NCI-H1092 (cell line): ENCODE data around the gene GPI.

ENCODE experiments used
- DNase-seq: peaks from one replicate; lab custom pipeline; 2025; lab: John Stamatoyannopoulos, UW

The GPI gene

DNA sequence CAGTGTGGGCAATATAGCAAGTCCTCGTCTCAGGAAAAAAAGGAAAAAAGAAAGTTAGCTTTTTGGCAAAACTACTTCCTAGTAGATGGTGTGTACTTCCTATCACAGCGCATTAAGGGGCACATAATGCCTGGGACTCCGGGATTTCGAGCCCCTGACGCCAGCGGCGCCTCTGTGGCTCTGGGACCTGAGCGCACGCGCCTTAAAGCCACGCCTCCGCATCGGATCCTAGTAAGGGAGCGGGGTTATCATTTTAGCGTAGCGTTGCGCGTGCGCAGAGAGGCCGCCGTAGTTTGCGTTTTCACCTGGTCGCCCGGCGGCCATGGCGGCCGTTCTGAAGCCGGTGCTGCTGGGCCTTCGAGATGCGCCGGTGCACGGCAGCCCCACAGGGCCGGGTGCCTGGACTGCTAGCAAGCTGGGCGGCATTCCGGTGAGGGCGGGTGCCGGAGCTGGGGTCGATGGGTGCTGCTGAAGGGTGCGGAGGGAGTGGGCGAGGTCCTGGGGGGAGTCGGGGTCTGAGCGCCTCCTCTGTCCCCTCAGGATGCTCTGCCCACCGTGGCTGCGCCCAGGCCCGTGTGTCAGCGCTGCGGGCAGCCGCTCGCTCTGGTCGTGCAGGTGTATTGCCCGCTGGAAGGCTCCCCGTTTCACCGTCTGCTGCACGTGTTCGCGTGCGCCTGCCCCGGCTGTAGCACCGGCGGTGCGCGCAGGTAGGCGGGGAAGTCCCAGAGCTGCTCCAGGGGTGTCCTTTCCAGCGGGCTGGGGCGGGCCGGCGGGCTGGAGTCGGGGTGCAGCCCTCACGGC, 39.3 kb downstream of the GPI start, which contains the start of gene PDCD2L:
TSS of gene PDCD2L (plus strand) at position 291 of the 801 bp plus-strand sequence. CDS start at position 323, 32 bp downstream.
- peak; percentile 81 for DNase-seq

DNA sequence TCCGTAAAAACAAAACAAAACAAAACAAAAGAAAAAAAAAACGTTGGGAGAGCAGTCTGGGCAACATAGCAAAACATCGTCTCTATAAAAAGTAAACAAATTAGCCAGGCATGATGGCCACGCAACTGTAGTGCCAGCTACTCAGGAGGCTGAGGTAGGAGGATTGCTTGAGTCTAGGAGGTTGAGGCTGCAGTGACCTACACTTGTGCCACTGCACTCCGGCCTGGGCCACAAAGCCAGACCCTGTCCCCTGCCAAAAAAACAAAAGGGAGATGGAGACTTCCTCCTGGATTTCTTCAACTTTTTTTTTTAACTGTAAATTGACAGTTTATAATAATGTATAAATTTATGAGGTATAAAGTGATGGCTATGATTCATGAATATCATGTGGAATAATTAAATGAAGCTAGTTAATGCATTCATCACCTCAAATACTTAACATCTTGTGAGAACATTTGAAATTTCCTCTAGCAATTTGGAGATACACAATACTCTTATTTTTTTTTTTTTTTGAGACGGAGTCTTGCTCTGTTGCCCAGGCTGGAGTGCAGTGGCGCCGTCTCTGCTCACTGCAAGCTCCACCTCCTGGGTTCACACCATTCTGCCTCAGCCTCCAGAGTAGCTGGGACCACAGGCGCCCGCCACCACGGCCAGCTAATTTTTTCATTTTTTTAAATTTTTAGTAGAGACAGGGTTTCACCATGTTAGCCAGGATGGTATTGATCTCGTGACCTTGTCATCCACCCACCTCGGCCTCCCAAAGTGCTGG, 41.1 kb downstream of the GPI start:
- no peak for DNase-seq

- no peak for DNase-seq
Observed at GRCh38 chr19:34408411-34408810, 43.4 kb downstream of the GPI start.

DNA sequence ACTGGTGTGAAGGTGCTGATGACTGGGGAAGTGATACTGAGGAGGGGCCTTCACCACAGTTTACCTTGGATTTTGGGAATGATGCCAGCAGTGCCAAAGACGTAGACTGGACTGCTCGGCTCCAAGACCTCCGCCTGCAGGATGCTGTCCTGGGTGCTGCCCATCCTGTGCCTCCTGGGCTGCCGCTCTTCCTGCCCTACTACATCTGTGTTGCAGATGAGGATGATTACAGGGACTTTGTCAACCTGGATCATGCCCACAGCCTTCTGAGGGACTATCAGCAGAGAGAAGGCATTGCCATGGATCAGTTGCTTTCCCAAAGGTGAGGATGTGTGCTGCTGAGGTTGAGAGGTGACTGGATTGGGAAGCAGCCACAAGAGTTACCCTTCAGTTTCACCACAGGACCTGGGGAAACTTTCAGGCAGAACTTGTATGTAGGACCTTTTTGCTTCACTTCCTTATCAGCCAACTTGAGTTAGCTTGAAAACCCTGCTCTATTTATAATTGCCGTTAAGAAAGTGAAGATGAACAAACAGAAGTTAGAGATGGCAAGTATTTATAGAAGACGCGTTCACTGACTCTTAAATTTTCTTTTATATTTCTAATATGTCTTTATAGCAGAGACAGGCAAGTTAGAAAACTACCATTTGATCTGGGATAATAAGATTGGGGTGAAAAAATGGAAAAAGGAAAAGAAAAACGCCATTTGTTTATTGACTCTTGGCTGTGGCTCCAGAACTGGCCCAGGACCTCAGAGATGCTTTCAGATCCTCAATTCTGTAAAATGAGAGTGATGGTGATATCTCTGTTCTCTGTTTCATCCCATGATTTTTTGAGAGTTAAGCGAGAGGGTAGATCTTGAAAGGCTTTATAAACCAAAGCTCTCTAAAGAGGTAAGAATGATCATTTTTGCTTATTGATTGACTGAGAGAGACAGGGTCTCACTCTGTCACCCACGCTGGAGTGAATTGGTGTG, 44.5 kb downstream of the GPI start:
- DNase-seq = no peak

- no peak for DNase-seq
Observed at GRCh38 chr19:34411216-34411615, 46.2 kb downstream of the GPI start.

- DNase-seq = no peak
Observed at GRCh38 chr19:34416021-34416545, 51.1 kb downstream of the GPI start.

DNA sequence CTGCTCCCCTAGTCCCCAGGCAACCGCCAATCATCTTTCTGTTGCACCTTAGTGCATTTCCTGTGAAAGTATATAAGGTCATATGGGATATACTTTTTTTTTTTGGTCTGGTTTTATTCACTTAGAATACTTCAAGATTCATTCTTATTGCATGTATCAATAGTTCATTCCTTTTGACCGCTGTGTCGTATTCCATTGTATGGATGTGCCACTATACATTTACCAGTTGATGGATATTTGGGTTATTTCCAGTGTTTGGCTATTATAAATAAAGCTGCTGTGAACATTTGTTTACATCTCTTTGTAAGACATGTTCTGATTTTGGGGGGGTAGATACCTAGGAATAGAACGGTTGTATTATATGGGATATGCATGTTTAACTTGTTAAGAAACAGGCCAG, 53.3 kb downstream of the GPI start:
- DNase-seq = no peak

DNA sequence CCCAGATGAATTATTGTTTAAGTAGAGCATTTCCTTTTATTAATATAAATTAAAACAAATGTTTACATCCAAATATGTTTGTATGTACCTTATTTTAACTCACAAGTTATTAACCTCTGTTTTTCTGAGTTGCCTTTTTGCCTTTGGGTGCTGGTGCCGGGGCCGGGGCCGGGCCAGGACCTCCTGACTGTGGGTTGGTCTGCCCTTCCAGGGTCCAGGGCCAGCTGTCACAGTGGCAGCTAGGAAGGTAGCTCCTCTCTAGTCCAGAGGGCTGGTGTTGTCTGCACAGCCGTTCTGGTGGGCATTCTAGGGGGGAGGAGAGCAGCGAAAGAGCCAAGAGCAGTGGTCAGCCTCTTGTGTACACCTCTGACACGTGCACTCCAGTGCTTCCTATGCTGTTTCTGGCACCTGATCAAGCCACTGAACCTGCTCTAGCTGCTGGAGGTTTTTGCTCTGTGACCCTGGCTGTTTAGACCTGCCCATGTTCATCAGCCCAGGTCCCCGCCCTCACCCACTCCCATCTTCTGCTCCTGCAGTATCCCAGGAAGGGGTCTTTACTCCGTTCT, 61.2 kb downstream of the GPI start:
- DNase-seq = no peak

- DNase-seq = no peak
Observed at GRCh38 chr19:34428549-34429285, 63.7 kb downstream of the GPI start.

GRCh38 chr19:34429553-34429952, 64.6 kb downstream of the GPI start:
- no peak for DNase-seq

GRCh38 chr19:34430738-34431625, 66.0 kb downstream of the GPI start:
- DNase-seq = no peak

DNA sequence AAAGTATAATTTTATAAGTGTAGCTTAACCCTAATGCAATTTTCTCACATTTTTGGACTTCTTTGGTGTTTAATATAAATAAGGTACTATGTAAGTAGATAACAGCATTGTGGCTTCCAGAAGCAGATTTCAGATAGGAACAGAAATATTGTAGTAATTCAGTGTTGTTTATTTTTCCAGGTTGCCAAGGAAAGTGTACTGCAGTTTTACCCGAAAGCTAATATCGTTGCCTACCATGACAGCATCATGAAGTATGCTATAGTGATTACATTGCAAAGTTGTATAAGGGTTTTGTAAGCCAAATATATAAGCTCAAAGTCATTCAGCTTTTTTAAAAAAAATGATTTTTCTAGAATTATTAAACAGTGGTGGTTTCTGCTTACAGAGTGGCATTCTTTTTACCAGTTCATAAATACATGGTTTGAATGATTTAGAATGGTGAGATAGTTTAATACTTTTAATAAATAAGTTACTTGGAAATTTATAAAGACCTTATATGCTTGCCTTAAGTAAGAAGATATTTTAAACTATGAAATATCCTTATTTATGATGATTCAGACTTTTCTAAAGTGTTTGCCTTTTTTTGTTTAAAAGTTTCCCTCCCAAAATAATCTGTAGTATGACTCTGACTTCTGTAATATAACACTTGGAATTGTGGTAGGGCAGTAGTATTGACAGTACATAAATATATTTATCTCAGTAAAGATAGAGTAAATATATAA, 66.8 kb downstream of the GPI start:
- DNase-seq = no peak

DNA sequence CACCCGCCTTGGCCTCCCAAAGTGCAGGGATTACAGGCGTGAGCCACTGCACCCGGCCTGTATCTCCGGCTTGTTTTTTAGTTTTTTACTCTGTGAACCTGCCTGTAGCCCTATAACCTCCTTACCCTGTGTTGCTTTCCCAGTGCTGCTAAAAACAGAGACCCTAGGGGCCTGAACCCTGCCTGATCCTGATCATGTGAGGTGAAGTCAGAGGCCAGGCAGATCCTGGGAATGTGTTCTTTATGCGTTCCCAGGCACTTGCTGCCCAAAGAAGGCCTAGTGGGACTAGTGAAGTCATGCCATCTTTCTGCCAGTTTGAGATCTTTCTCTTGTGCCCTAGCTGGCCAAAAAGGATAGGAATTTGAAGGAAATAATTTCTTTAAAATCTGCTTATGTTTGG, 67.8 kb downstream of the GPI start:
- no peak for DNase-seq

- DNase-seq = no peak
Observed at GRCh38 chr19:34436716-34437115, 71.7 kb downstream of the GPI start.

GRCh38 chr19:34448191-34448590, 83.2 kb downstream of the GPI start:
- no peak for DNase-seq
